HCEC 1CT (cell line): Measurements from ENCODE around the gene LIPI.
"Not testable (repeated sequence)": the region's sequence is repeated elsewhere in the genome, so short reads cannot be mapped to it uniquely, and the experiment has no call there.

Source experiments
- DNase-seq: peaks from one replicate; pipeline ENCODE4 v3.0.0-alpha.2; 2017

Gene LIPI

GRCh38 chr21:14072761-14073535 is 137.8 kb downstream of the LIPI start:
- no peak for DNase-seq

GRCh38 chr21:14071902-14072734 is 138.6 kb downstream of the LIPI start:
- no peak for DNase-seq

- DNase-seq: no peak
Observed at GRCh38 chr21:14070968-14071367, 139.8 kb downstream of the LIPI start.

- no peak for DNase-seq
Observed at GRCh38 chr21:14070049-14070893, 140.5 kb downstream of the LIPI start.

- no peak for DNase-seq
Observed at GRCh38 chr21:14064296-14064645, 146.5 kb downstream of the LIPI start.

- DNase-seq: not testable (repeated sequence)
Observed at GRCh38 chr21:14063620-14064295, 147.0 kb downstream of the LIPI start.

- DNase-seq: not testable (repeated sequence)
Observed at GRCh38 chr21:14062684-14063083, 148.1 kb downstream of the LIPI start.

- not testable (repeated sequence) for DNase-seq
Observed at GRCh38 chr21:14061820-14062219, 148.9 kb downstream of the LIPI start.

- DNase-seq: not testable (repeated sequence)
Observed at GRCh38 chr21:14058995-14059627, 151.6 kb downstream of the LIPI start.
